ENCODE measurements around the gene ARHGAP20.

Gene ARHGAP20

GRCh38 chr11:110565357-110566336 is 146.6 kb downstream of the ARHGAP20 start:
- TF ChIP-seq CREB5 (CRISPR knock-in tag; IDR thresholded peaks at IDR 0.05; ENCODE audit: low read depth) = no peak
- no peak for TF ChIP-seq BACH2 (CRISPR knock-in tag; IDR thresholded peaks at IDR 0.05; ENCODE audit: borderline replicate concordance)
- TF ChIP-seq, protein P1, sequence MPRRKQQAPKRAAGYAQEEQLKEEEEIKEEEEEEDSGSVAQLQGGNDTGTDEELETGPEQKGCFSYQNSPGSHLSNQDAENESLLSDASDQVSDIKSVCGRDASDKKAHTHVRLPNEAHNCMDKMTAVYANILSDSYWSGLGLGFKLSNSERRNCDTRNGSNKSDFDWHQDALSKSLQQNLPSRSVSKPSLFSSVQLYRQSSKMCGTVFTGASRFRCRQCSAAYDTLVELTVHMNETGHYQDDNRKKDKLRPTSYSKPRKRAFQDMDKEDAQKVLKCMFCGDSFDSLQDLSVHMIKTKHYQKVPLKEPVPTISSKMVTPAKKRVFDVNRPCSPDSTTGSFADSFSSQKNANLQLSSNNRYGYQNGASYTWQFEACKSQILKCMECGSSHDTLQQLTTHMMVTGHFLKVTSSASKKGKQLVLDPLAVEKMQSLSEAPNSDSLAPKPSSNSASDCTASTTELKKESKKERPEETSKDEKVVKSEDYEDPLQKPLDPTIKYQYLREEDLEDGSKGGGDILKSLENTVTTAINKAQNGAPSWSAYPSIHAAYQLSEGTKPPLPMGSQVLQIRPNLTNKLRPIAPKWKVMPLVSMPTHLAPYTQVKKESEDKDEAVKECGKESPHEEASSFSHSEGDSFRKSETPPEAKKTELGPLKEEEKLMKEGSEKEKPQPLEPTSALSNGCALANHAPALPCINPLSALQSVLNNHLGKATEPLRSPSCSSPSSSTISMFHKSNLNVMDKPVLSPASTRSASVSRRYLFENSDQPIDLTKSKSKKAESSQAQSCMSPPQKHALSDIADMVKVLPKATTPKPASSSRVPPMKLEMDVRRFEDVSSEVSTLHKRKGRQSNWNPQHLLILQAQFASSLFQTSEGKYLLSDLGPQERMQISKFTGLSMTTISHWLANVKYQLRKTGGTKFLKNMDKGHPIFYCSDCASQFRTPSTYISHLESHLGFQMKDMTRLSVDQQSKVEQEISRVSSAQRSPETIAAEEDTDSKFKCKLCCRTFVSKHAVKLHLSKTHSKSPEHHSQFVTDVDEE (CRISPR knock-in tag; IDR thresholded peaks at IDR 0.05) = no peak
- TF ChIP-seq ZC3H10 (CRISPR knock-in tag; IDR thresholded peaks at IDR 0.05) = no peak
- no peak for TF ChIP-seq TOX (CRISPR knock-in tag; IDR thresholded peaks at IDR 0.05; ENCODE audit: borderline replicate concordance)
- no peak for ATAC-seq

- TF ChIP-seq OSR1 (CRISPR knock-in tag; IDR thresholded peaks at IDR 0.05) (no peak), PPARA (CRISPR knock-in tag; IDR thresholded peaks at IDR 0.05; ENCODE audit: borderline replicate concordance) (no peak), CREB5 (CRISPR knock-in tag; IDR thresholded peaks at IDR 0.05; ENCODE audit: low read depth) (no peak), ARNTL (CRISPR knock-in tag; IDR thresholded peaks at IDR 0.05; ENCODE audit: borderline replicate concordance, low read depth) (no peak), ZC3H10 (CRISPR knock-in tag; IDR thresholded peaks at IDR 0.05) (no peak), ESRRG (CRISPR knock-in tag; IDR thresholded peaks at IDR 0.05) (no peak), ZNF8 (CRISPR knock-in tag; IDR thresholded peaks at IDR 0.05) (no peak), ZFP30 (CRISPR knock-in tag; IDR thresholded peaks at IDR 0.05) (no peak)
- TF ChIP-seq, protein P1 (CRISPR knock-in tag; IDR thresholded peaks at IDR 0.05) = no peak
- no peak for ATAC-seq
Observed at GRCh38 chr11:110564676-110565356, 147.4 kb downstream of the ARHGAP20 start.

GRCh38 chr11:110544779-110545178 is 167.5 kb downstream of the ARHGAP20 start:
- no peak for ATAC-seq

More at GRCh38 chr11:110544779-110545178, 167.5 kb downstream of the ARHGAP20 start:
- TF ChIP-seq GLIS3 (CRISPR knock-in tag; IDR thresholded peaks at IDR 0.05) = no peak
- no peak for TF ChIP-seq TOX (CRISPR knock-in tag; IDR thresholded peaks at IDR 0.05; ENCODE audit: borderline replicate concordance)
- TF ChIP-seq BACH2 (CRISPR knock-in tag; IDR thresholded peaks at IDR 0.05; ENCODE audit: borderline replicate concordance) = no peak
- TF ChIP-seq ZNF70 (CRISPR knock-in tag; IDR thresholded peaks at IDR 0.05) = no peak
- TF ChIP-seq ZFP3 (CRISPR knock-in tag; IDR thresholded peaks at IDR 0.05) = no peak
- no peak for TF ChIP-seq SNAI2 (CRISPR knock-in tag; IDR thresholded peaks at IDR 0.05)
- TF ChIP-seq ZNF8 (CRISPR knock-in tag; IDR thresholded peaks at IDR 0.05) = no peak
- TF ChIP-seq, protein P1 (CRISPR knock-in tag; IDR thresholded peaks at IDR 0.05) = no peak
- no peak for TF ChIP-seq OSR1 (CRISPR knock-in tag; IDR thresholded peaks at IDR 0.05)
- TF ChIP-seq ISL1 (CRISPR knock-in tag; IDR thresholded peaks at IDR 0.05) = no peak
- TF ChIP-seq, protein P2, sequence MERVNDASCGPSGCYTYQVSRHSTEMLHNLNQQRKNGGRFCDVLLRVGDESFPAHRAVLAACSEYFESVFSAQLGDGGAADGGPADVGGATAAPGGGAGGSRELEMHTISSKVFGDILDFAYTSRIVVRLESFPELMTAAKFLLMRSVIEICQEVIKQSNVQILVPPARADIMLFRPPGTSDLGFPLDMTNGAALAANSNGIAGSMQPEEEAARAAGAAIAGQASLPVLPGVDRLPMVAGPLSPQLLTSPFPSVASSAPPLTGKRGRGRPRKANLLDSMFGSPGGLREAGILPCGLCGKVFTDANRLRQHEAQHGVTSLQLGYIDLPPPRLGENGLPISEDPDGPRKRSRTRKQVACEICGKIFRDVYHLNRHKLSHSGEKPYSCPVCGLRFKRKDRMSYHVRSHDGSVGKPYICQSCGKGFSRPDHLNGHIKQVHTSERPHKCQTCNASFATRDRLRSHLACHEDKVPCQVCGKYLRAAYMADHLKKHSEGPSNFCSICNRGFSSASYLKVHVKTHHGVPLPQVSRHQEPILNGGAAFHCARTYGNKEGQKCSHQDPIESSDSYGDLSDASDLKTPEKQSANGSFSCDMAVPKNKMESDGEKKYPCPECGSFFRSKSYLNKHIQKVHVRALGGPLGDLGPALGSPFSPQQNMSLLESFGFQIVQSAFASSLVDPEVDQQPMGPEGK (CRISPR knock-in tag; IDR thresholded peaks at IDR 0.05; ENCODE audit: borderline replicate concordance) = no peak
- no peak for TF ChIP-seq ESRRG (CRISPR knock-in tag; IDR thresholded peaks at IDR 0.05)

All from SK-N-SH treated with all-trans-retinoic acid at 6 μM for 48 hours (cell line).